ENCODE measurements around the gene CREBL2.
"Not testable (repeated sequence)": the region's sequence is repeated elsewhere in the genome, so short reads cannot be mapped to it uniquely, and the experiment has no call there.

The CREBL2 gene

DNA sequence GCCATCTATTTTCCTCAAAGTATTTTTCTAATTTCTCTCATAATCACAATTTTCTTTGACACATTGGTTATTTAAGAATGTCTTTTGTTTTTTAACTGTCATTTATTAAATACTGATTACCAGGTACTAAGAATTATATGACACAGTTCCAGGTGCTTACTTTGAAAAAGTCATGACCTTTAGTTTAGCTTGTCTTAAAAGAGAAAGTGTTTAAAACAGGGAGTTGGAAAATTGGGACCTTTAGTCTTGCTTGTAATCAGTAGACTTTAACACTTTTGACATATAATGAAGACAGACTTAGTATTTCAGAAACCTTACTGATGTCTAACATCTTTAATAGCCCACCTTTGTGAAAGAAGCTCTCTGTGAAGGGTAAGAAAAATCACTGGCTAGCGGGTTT lies 19.2 kb downstream of the CREBL2 start:
- in situ Hi-C loops (cut with HindIII; ENCODE audit: low sequenced_read_pairs) = no loop called here

DNA sequence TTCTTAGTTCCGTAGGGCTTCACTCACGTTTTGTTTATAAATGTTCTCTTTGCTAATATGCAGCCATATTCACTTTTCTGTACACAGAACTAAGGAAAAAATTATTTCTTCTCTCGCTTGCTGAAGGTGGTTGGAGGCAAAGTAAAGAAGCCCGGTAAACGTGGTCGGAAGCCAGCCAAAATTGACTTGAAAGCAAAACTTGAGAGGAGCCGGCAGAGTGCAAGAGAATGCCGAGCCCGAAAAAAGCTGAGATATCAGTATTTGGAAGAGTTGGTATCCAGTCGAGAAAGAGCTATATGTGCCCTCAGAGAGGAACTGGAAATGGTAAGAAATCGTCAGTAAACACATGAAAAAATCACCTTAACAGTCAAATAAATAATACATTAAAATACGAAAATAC lies 24.0 kb downstream of the CREBL2 start:
- in situ Hi-C loops (cut with HindIII; ENCODE audit: low sequenced_read_pairs) = no loop called here

DNA sequence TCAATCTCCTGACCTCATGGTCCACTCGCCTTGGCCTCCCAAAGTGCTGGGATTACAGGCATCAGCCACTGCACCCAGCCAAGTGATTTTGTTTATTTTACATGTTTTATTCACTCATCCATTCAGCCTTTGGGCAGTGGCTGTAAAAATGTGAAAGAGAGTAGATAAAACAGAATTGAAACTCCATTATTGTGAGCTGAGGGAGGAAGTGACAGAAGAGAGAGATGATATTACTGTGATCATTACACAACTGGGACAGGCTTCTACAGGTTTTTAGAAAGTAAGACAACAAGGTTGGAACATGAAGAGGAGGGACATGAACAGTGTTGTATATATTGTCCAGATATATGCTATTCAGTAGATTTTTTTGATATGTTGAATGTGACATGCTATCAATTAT lies 25.0 kb downstream of the CREBL2 start:
- in situ Hi-C loops (cut with HindIII; ENCODE audit: low sequenced_read_pairs) = no loop called here

DNA sequence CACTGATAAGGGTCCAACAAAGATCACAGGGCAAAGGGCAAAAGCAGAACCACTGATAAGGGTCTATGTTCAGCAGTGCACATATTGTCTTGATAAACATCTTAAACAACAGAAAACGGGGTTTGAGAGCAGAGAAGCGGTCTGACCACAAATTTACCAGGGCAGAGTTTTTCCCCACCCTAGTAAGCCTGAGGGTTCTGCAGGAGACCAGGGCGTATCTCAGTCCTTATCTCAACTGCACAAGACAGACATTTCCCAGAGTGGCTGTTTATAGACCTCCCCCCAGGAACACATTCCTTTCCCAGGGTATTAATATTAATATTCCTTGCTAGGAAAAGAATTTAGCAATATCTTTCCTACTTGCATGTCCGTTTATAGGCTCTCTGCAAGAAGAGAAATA lies 28.3 kb downstream of the CREBL2 start:
- in situ Hi-C loops (cut with HindIII; ENCODE audit: low sequenced_read_pairs) = not testable (repeated sequence)

DNA sequence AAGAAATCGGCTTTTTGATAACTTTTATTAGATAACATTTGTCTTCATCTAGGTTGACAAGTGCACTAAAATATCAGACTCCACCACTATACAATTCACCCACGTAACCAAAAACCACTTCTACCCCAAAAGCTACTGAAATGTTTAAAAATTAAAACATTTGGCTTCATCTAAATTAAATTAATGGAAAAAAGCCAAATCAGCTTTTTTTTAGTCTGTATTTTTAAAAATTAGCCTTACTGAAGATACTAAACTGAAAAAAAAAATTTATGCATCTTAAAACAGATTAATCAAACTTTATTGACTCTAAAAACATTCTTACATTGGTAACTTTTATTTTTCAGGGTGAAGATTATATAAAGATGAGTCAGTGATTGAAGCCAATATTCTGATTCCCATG lies 30.0 kb downstream of the CREBL2 start:
- in situ Hi-C loops (cut with HindIII; ENCODE audit: low sequenced_read_pairs) = no loop called here

DNA sequence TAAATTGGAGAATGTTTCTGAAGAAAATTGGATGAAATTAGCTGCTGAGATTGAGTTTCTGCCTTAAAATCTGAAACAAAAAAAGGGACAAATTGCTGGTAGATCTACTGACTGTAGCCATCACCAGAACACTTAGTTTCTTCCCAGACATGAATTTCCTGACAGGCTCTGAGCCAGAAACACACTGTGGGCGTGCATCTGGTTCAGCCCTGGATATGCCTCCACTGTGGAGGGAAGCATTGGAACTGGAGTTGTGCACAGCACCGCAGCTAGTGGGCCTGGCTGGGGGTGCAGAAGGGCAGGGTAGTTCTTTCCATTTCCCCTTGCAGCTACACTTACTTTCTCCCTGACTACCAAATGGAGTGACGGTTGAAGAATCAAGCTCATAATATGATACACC lies 31.2 kb downstream of the CREBL2 start:
- in situ Hi-C loops (cut with HindIII; ENCODE audit: low sequenced_read_pairs) = no loop called here

DNA sequence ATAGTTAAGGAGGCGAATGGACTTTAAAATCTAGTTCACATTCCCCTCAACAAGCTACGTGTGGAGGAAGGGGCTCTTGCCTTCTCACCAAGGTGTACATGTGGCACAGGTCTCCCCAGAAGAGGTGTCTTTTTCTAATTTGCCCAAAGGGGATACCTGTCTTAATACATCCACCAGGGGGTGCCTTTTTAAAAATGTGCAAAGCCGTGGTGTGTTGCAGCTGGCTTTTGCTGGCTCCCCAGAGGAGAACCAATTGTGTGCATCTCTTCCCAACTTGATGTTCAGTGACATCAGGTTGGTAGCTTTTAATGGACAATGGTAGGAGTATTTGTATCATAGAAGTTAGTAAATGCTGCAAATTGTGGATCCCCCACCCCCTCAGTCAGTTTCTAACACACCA lies 33.8 kb downstream of the CREBL2 start:
- in situ Hi-C loops (cut with HindIII; ENCODE audit: low sequenced_read_pairs) = no loop called here

DNA sequence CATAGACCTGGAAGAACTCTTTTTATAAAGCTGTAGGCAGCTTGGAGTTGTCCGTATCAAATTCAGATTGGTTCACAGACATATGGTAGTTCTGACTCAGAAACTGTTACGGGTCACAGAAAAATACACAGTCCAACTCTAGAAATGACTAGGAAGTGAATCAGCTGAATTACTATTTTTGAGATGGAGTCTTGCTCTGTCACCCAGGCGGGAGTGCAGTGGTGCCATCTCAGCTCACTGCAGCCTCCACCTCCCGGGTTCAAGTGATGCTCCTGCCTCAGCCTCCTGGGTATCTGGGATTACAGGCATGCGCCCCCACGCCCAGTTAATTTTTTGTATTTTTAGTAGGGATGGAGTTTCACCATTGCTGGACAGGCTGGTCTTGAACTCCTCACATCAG lies 34.3 kb downstream of the CREBL2 start:
- in situ Hi-C loops (cut with HindIII; ENCODE audit: low sequenced_read_pairs) = not testable (repeated sequence)

DNA sequence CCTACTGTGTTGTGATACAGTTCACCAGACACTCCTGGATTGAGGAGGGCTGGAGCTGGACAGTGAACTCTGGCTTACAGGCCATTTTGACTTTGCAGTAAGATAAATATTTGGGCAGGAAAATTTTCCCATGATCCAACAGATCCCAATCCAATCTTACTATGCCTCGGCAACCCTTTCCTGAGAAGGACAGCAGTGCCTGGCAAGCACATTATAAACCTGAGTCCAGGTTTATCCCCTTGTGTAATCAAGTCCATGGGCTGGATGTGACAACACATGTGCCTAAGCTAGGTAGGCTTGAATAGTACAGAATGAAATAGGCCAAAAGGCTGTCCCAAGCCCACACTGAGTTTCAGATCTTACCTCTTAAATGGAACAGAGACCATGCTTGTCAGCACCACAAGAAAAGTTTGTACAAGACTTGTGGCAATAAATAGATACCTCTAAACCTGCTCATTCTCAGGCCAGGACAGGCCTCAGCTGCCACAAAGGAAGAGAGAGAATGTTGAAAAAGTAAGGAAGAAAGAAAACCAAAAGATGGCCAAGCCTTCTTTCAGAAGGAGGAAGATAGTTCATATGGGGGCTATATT lies 34.9 kb downstream of the CREBL2 start:
- in situ Hi-C loops (cut with HindIII; ENCODE audit: low sequenced_read_pairs) = no loop called here

DNA sequence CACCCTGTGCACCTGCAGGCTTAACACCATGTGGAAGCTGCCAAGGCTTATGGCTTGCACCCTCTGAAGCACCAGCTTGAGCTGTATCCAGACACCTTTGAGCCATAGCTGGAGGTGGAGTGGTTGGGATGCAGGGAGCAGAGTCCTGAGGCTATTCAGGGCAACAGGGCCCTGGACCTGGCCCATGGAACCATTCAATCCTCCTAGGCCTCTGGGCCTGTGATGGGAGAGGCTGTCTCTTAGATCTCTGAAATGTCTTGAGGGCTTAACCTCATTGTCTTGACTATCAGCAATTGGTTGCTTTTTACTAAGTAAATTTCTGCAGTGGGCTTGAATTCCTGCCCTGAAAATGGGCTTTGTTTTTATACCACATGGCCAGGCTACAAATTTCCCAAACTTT lies 36.6 kb downstream of the CREBL2 start:
- in situ Hi-C loops (cut with HindIII; ENCODE audit: low sequenced_read_pairs) = no loop called here

DNA sequence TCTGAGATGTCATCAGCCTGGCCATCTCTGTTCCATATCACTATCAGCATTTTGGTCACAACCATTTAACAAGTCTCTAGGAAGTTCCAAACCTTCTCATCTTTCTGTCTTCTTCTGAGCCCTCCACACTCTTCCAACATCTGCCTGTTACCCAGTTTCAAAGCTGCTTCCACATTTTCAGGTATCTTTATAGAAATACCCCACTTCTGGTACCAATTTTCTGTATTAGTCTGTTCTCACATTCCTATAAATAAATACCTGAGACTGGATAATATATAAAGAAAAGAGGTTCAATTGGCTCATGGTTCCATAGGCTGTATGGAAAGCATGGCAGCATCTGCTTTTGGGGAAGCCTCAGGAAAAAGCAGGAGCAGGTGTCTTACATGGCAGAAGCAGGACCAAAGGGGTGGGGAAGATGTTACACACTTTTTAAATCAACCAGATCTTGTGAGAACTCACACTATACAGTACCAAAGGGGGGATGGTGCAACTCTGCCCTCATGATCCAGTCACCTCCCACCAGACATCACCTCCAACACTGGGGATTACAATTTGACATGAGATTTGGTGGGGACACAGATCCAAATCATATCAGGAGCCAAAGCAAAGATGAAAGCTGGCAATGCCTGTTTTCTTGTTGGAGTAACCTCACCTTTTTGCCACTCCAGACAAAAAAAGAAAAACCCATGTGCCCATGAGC lies 37.4 kb downstream of the CREBL2 start:
- in situ Hi-C loops (cut with HindIII; ENCODE audit: low sequenced_read_pairs) = no loop called here

DNA sequence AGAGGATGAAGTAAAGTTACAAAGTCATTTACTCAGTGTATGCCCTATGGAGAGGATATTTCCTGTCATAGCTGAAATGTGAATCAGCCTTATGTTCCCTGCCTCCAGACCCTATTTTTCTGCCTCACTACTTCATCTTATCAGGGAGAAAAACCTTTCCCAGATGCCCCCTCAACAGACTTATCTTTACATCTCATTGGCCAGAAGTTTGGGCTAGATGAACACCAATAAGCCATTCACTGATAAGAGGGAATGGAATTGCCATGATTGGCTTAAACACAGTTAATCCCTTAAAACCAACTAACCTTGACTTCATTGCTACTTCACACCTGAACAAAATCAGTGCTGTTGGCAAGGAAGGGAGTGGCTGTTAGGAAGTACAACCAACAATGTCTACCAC lies 40.1 kb downstream of the CREBL2 start:
- in situ Hi-C loops (cut with HindIII; ENCODE audit: low sequenced_read_pairs) = loop anchor here (25.0 kb wide), 1 partner anchor 264 kb away; no protein-coding TSS in a partner anchor

DNA sequence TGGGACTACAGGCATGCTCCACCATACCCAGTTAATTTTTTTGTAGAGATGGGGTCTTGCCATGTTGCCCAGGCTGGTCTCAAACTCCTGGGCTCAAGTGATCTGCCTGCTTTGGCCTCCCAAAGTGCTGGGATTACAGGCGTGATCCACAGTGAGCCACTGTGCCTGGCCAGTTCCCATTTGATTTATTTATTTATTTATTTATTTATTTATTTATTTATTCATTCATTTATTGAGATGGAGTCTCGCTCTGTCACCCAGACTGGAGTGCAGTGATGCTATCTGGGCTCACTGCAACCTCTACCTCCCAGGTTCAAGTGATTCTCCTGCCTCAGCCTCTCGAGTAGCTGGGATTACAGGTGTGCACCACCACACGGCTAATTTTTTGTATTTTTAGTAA lies 41.0 kb downstream of the CREBL2 start:
- in situ Hi-C loops (cut with HindIII; ENCODE audit: low sequenced_read_pairs) = loop anchor here (25.0 kb wide), 1 partner anchor 265 kb away; no protein-coding TSS in a partner anchor

DNA sequence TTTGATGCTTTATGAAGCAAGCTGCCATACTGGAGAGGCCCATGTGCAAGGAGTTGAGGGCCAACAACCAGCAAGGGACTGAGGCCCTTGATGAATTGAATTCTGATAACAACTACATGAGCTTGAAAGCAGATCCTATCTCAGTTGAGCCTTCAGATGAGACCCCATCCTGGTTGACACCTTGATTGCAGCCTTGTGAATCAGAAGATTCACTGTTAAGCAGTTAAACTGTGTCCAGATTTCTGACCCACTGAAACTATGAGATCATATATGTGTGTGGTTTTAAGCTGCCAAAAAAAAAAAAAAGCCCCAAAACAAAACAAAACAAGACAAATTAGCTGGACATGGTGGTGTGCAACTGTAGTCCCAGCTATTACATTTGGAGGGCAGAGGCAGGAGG lies 42.2 kb downstream of the CREBL2 start:
- in situ Hi-C loops (cut with HindIII; ENCODE audit: low sequenced_read_pairs) = loop anchor here (25.0 kb wide), 1 partner anchor 267 kb away; no protein-coding TSS in a partner anchor

DNA sequence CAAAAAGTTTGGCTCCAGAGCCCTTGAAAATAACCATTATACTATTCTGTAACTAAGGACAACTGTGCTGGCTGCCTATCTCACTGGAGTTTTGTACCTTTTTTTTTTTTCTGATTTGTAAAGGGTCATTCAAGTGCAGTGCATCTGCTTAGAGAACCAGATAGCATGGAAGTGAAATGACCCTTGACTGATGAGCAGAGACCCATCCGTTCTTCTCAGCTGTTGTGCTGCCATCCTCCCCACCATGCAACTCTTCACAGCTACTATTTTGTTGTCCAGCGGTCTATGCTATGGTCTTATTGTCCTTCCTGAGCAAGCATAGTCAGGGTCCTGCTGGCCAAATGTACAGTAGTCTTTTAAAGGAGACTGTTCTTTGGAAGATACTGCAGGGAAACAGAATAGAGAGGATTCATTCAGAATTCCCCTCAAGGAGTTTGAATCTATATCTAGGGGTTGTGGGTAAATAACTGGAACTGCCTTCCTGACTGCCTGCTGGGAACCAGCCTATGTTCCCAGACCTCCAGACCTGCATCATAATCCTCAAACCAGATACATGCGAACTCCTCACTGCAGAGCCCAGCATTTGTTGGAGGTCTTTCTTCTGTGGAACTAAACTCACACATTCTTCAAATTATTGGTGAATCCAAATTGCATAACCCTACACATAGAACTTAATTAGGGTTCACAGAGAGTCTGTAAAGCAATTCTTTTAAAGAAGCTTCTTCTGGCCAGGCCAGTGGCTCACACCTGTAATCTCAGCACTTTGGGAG lies 43.2 kb downstream of the CREBL2 start:
- in situ Hi-C loops (cut with HindIII; ENCODE audit: low sequenced_read_pairs) = loop anchor here (25.0 kb wide), 1 partner anchor 268 kb away; no protein-coding TSS in a partner anchor

DNA sequence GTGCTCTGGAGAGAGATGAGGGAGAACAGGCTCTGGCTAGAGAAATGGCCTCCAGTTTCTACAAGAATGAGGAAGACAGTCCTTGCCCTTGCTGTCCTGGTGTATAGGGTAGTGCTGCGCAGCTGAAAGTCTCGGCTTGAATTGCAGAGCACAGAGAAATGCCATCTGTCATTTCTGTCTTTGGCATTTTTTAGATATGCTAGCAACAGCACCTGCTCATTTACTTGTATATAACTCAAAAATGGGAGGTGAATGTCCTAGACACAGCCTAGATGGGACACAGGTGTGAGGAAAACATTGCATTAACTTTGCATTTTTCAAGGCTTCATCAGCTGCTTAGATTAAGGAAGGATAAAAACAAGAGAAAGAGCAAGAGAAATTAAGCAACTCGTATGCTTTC lies 48.5 kb downstream of the CREBL2 start:
- in situ Hi-C loops (cut with HindIII; ENCODE audit: low sequenced_read_pairs) = loop anchor here (25.0 kb wide), 1 partner anchor 273 kb away; no protein-coding TSS in a partner anchor

DNA sequence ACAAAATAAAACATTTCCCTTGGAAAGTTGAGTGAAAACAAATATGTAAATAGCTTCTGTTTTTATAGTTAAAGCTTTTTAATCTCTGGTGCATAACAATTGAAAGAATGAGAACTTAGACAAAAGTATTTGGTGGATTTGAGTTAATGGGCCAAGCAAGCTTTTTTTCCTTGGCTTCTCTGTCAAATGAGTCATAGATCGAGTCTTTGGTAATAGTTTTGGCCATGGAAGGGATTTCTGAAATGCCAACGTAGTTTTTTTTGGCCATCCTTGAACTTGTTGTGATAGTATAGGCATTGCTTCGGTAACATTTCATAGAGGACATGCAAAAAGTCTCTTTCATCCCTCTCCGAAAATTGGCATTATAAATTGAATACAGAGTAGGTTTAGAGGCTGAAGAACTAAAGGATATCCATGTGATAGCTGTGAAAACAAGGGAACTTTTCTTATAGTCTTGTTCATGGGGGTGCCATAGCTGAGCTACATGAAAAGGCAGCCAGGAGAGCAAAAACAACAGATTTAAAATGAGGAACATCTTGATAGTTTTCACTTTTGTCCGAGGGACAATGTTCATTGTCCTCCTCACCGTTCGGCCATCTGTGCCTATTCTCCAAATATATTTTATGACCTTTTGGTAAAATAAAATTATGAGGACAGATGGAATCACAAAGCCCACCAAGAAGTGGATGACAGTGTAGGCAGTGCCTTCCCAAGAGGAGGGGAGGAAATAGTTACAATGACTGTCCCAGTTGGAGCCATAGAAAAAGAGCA lies 49.6 kb downstream of the CREBL2 start:
- in situ Hi-C loops (cut with HindIII; ENCODE audit: low sequenced_read_pairs) = loop anchor here (25.0 kb wide), 1 partner anchor 274 kb away; no protein-coding TSS in a partner anchor

DNA sequence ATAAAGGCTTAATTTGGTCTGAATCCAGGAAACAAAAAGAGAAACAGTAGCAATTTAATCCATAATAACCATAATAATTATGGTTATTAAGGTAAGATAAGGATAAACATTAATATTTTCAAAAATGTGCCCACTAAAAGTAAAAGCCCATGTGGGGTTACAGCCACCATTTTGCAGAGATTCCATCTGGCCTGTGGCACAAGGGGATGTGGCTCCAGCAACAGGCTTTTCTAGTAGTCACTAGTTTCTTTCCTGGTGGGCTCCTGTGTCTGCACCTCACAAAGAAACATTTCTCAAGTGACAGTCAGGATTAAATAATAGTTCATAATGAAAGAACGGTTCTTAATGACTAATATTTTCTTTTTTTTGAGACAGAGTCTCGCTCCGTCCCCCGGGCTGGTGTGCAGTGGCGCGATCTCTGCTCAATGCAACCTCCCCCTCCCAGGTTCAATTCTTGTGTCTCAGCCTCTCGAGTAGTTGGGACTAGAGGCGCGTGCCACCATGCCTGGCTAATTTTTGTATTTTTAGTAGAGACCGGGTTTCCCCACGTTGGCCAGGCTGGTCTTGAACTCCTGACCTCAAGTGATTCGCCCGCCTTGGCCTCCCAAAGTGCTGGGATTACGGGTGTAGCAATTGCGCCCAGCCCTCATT lies 52.1 kb downstream of the CREBL2 start:
- in situ Hi-C loops (cut with HindIII; ENCODE audit: low sequenced_read_pairs) = loop anchor here (25.0 kb wide), 1 partner anchor 276 kb away; no protein-coding TSS in a partner anchor

DNA sequence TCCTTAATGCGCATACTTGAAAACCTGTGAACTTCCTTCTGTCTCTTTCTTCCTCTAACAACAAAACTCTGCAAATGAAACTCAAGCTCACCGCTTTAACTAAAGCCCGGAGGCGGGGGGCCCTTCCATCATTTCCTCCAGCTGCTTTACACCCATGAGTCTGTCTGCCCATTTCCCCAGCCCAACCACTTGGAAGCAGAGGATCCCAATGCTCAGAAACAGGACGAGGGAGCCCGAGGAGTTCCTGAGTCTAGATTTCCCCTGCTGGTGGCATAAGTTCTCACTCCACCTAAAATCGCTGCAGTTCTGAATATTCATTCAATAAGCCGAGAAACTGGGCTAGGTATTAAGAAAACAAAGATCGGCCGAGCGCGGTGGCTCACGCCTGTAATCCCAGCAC lies 53.5 kb downstream of the CREBL2 start:
- in situ Hi-C loops (cut with HindIII; ENCODE audit: low sequenced_read_pairs) = loop anchor here (25.0 kb wide), 1 partner anchor 278 kb away; no protein-coding TSS in a partner anchor

DNA sequence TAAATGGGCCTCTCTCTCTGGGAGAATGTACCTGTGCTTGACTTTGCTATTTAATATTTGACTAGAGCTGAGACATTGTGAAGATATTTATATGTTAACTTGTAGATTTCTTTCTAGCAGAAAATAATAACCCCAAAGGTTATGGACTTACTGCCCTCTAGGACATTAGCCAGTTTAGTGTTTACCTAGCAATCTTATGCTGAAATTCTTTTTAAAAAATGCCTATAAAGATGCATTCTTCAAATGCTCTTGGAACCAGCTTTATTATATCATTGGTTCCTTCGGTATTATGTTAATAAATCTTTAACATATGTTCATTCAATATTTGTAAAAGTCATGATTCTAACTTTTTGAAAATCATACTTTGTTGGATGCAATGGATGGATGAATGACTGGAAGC lies 56.3 kb downstream of the CREBL2 start:
- in situ Hi-C loops (cut with HindIII; ENCODE audit: low sequenced_read_pairs) = loop anchor here (25.0 kb wide), 1 partner anchor 281 kb away; no protein-coding TSS in a partner anchor
